H9 (cell line): ENCODE results near the gene MSX2. TPM values are rescaled to one million over a fixed set of nuclear protein-coding genes. Genes with fewer than 3 reads are reported as not detected.

Experiments used
- DNase-seq: peaks from one replicate; pipeline ENCODE4 v3.0.0-alpha.2; 2017
- H2AFZ ChIP-seq: one replicate; pipeline ENCODE4 v1.6.1; 2013; ENCODE audit warnings: mild to moderate bottlenecking, low read length, control low read depth, moderate library complexity
- H2AK5ac ChIP-seq: 2 replicates; pipeline ENCODE4 v1.6.1; 2013; ENCODE audit warnings: low read length, control low read depth, mixed read lengths; ENCODE audit not compliant: insufficient read length
- H2BK120ac ChIP-seq: one replicate; pipeline ENCODE4 v1.6.1; 2013; ENCODE audit warnings: low read depth, mild to moderate bottlenecking, low read length, control low read depth, inconsistent platforms; ENCODE audit not compliant: poor library complexity, severe bottlenecking
- H2BK12ac ChIP-seq: 2 replicates; pipeline ENCODE4 v1.6.1; 2013; ENCODE audit warnings: low read length, control low read depth, mixed read lengths, low read depth; ENCODE audit not compliant: insufficient read length
- H2BK15ac ChIP-seq: 2 replicates; pipeline ENCODE4 v1.6.1; 2013; ENCODE audit warnings: low read depth, low read length, control low read depth
- H2BK20ac ChIP-seq: one replicate; pipeline ENCODE4 v1.6.1; 2013; ENCODE audit warnings: low read depth, mild to moderate bottlenecking, low read length, control low read depth, inconsistent platforms; ENCODE audit not compliant: poor library complexity, severe bottlenecking
- H2BK5ac ChIP-seq: 2 replicates; pipeline ENCODE4 v1.6.1; 2013; ENCODE audit warnings: low read length, control low read depth, mixed read lengths; ENCODE audit not compliant: insufficient read length
- H3K14ac ChIP-seq: 2 replicates; pipeline ENCODE4 v1.6.1; 2013; ENCODE audit warnings: low read length, control low read depth; ENCODE audit not compliant: insufficient read depth
- H3K18ac ChIP-seq: 2 replicates; pipeline ENCODE4 v1.6.1; 2013; ENCODE audit warnings: low read depth, mild to moderate bottlenecking, mixed read lengths, low read length, control low read depth; ENCODE audit not compliant: insufficient read length
- H3K23ac ChIP-seq: 2 replicates; pipeline ENCODE4 v1.6.1; 2013; ENCODE audit warnings: low read length, control low read depth, mixed read lengths, low read depth; ENCODE audit not compliant: insufficient read length
- H3K23me2 ChIP-seq: 2 replicates; pipeline ENCODE4 v1.6.1; 2013; ENCODE audit warnings: low read depth, mild to moderate bottlenecking, mixed read lengths, low read length, control low read depth; ENCODE audit not compliant: insufficient read length, poor library complexity, severe bottlenecking
- H3K27ac ChIP-seq: 2 replicates; pipeline ENCODE4 v1.5.1; 2013; ENCODE audit warnings: low read length, control low read depth, mixed read lengths, low read depth; ENCODE audit not compliant: insufficient read length
- H3K27me3 ChIP-seq: 2 replicates; pipeline ENCODE4 v1.6.1; 2013; ENCODE audit warnings: low read length, control low read depth, inconsistent platforms; ENCODE audit not compliant: insufficient read depth
- H3K4ac ChIP-seq: 2 replicates; pipeline ENCODE4 v1.6.1; 2013; ENCODE audit warnings: low read depth, mild to moderate bottlenecking, control low read depth, inconsistent platforms, low read length, moderate library complexity
- H3K4me1 ChIP-seq: 2 replicates; pipeline ENCODE4 v1.6.1; 2013; ENCODE audit warnings: low read length, control low read depth, inconsistent platforms; ENCODE audit not compliant: insufficient read depth
- H3K4me2 ChIP-seq: 2 replicates; pipeline ENCODE4 v1.6.1; 2013; ENCODE audit warnings: low read length, control low read depth, mixed read lengths; ENCODE audit not compliant: insufficient read length, insufficient read depth
- H3K56ac ChIP-seq: 2 replicates; pipeline ENCODE4 v1.6.1; 2013; ENCODE audit warnings: low read depth, mild to moderate bottlenecking, mixed read lengths, low read length, control low read depth; ENCODE audit not compliant: insufficient read length
- H3K79me1 ChIP-seq: 2 replicates; pipeline ENCODE4 v1.6.1; 2013; ENCODE audit warnings: low read depth, mild to moderate bottlenecking, moderate library complexity, low read length, control low read depth, inconsistent platforms; ENCODE audit not compliant: insufficient read depth, poor library complexity, severe bottlenecking
- H3K79me2 ChIP-seq: 2 replicates; pipeline ENCODE4 v1.6.1; 2013; ENCODE audit warnings: low read length, control low read depth, inconsistent platforms; ENCODE audit not compliant: insufficient read depth
- H3K9ac ChIP-seq: 2 replicates; pipeline ENCODE4 v1.6.1; 2013; ENCODE audit warnings: low read length, control low read depth, mixed read lengths; ENCODE audit not compliant: insufficient read length; ENCODE audit errors: extremely low read depth
- H3K9me3 ChIP-seq: one replicate; pipeline ENCODE4 v1.6.1; 2013; ENCODE audit warnings: low read depth, low read length, inconsistent platforms; ENCODE audit not compliant: control insufficient read depth
- H3T11ph ChIP-seq: one replicate; pipeline ENCODE4 v1.6.1; 2013; ENCODE audit warnings: mild to moderate bottlenecking, low read length, control low read depth, inconsistent platforms
- H4K20me1 ChIP-seq: one replicate; pipeline ENCODE4 v1.6.1; 2013; ENCODE audit not compliant: control insufficient read depth, insufficient read length, insufficient read depth
- H4K5ac ChIP-seq: 2 replicates; pipeline ENCODE4 v1.6.1; 2013; ENCODE audit warnings: low read depth, mild to moderate bottlenecking, mixed read lengths, low read length, control low read depth; ENCODE audit not compliant: insufficient read length
- H4K8ac ChIP-seq: replicated peaks from 2 replicates; pipeline ENCODE4 v1.6.1; 2013; ENCODE audit warnings: low read length, control low read depth, mixed read lengths, low read depth; ENCODE audit not compliant: insufficient read length
- H4K91ac ChIP-seq: 2 replicates; pipeline ENCODE4 v1.6.1; 2013; ENCODE audit warnings: low read depth, mild to moderate bottlenecking, moderate library complexity, mixed read lengths, low read length, control low read depth; ENCODE audit not compliant: insufficient read length
- H3K27ac Mint-ChIP-seq, 3 experiments: 2 replicates in 2 of 3; 3 replicates in 1 of 3; pipeline ENCODE4 v1.8.0; 2020 to 2021; ENCODE audit warnings: mixed read lengths in 3 of 3, mild to moderate bottlenecking in 1 of 3, moderate library complexity in 1 of 3
- H3K27me3 Mint-ChIP-seq: 2 replicates; pipeline ENCODE4 v1.8.0; 2021; ENCODE audit warnings: low read depth, mild to moderate bottlenecking, moderate library complexity, mixed read lengths
- H3K36me3 Mint-ChIP-seq, 3 experiments: 2 replicates in 2 of 3; 3 replicates in 1 of 3; pipeline ENCODE4 v1.8.0; 2020 to 2021; ENCODE audit warnings: low read depth in 3 of 3, mixed read lengths in 3 of 3; ENCODE audit not compliant: insufficient read depth in 1 of 3
- H3K4me1 Mint-ChIP-seq, 2 experiments: 2 replicates each; pipeline ENCODE4 v1.8.0; 2020; ENCODE audit warnings: mixed read lengths in 2 of 2
- H3K4me3 Mint-ChIP-seq, 2 experiments: 2 replicates in 1 of 2; 3 replicates in 1 of 2; pipeline ENCODE4 v1.8.0; 2020 to 2021; ENCODE audit warnings: mild to moderate bottlenecking in 2 of 2, mixed read lengths in 2 of 2, moderate library complexity in 1 of 2
- H3K9me3 Mint-ChIP-seq, 2 experiments: 2 replicates in 1 of 2; 3 replicates in 1 of 2; pipeline ENCODE4 v1.8.0; 2020; ENCODE audit warnings: mild to moderate bottlenecking in 2 of 2, mixed read lengths in 2 of 2, moderate library complexity in 1 of 2
- CTCF ChIP-seq: fragments of 200-600 bp; sonication (generic); conservative IDR thresholded peaks from 3 replicates; pipeline ENCODE4 v1.8.0; 2021; ENCODE audit warnings: antibody characterized with exemption, mild to moderate bottlenecking
- WGBS: extraction: QIAGEN DNeasy Blood & Tissue Kit; methylation state at CpG from one replicate; pipeline ENCODE4 v1.1.7; 2013; ENCODE audit warnings: missing lambda C conversion rate, low lambda C conversion rate, mixed read lengths; ENCODE audit not compliant: insufficient read length; ENCODE audit errors: extremely low coverage; 5-methylcytosine and 5-hydroxymethylcytosine counted together
- total RNA-seq: library from RNA; stranded (reverse); gene quantifications from 2 replicates; pipeline ENCODE4 v1.2.1, GENCODE V29; 2021

Gene MSX2
- total RNA-seq, 1 experiment from 2014 or later: 0.35 TPM

- H3K4me1 ChIP-seq: 0 out of 2 replicates have a peak, but pooled peaks cover 2% of the 10 kb centered on the region
- H3K36me3 Mint-ChIP-seq: no peaks in the 10 kb centered on the region
- H3K14ac ChIP-seq: no peak overlapping the region
- WGBS: no CpG with 5 or more reads among the region's 5 CpGs
- no peaks in the 10 kb centered on the region for H4K20me1 ChIP-seq
- no peak overlapping the region for H2BK20ac ChIP-seq
- H3K4me1 Mint-ChIP-seq: peaks cover 20 to 24% of the 10 kb centered on the region in 2 experiments
- H3K79me2 ChIP-seq: no peaks in the 10 kb centered on the region
- no peak overlapping the region for H3K18ac ChIP-seq
- H3K4me2 ChIP-seq: no peak overlapping the region
- H2AK5ac ChIP-seq: no peak overlapping the region
- peaks cover 93% of the 10 kb centered on the region for H3K27me3 Mint-ChIP-seq
- no peak overlapping the region for H4K5ac ChIP-seq
- no peak overlapping the region for H2BK120ac ChIP-seq
- peaks cover 43% of the 10 kb centered on the region for H3K27me3 ChIP-seq
- H3K9me3 Mint-ChIP-seq: no peaks in the 10 kb centered on the region
- H3K4ac ChIP-seq: no peak overlapping the region
- H3K23me2 ChIP-seq: peaks cover 12% of the 10 kb centered on the region
- no peak overlapping the region for H2BK12ac ChIP-seq
- H4K91ac ChIP-seq: no peak overlapping the region
- H4K8ac ChIP-seq: no peak overlapping the region
- no peak overlapping the region for H3K9ac ChIP-seq
- no peak overlapping the region for H3K56ac ChIP-seq
- no peak overlapping the region for H2BK15ac ChIP-seq
- H3K9me3 ChIP-seq: no peaks in the 10 kb centered on the region
- H2AFZ ChIP-seq: no peak overlapping the region
- no peak for DNase-seq
- H3K27ac Mint-ChIP-seq: no peak overlapping the region
- H3K4me3 Mint-ChIP-seq: no peak overlapping the region
- H3K27ac ChIP-seq: no peak overlapping the region
- H2BK5ac ChIP-seq: no peak overlapping the region
- no peaks in the 10 kb centered on the region for H3K79me1 ChIP-seq
- no peak overlapping the region for H3T11ph ChIP-seq
- no peak overlapping the region for H3K23ac ChIP-seq
- no peak for TF ChIP-seq CTCF
Measured at GRCh38 chr5:174717826-174718455, 6.4 kb upstream of the MSX2 start.
